Measurements from ENCODE around the gene ZNF227. TPM values are rescaled to one million over a fixed set of nuclear protein-coding genes. Genes with fewer than 3 reads are reported as not detected.
"Not testable (repeated sequence)": the region's sequence is repeated elsewhere in the genome, so short reads cannot be mapped to it uniquely, and the experiment has no call there.

ZNF227 gene
- total RNA-seq, 1 experiment from 2014 or later = 16.5 TPM

GRCh38 chr19:44196772-44197171 is 15.6 kb upstream of the ZNF227 start:
- H3K36me3 ChIP-seq (ENCODE audit: low read depth) = no peaks in the 10 kb centered on the region
- H3K27me3 ChIP-seq (ENCODE audit: insufficient read depth, low read depth) = no peaks in the 10 kb centered on the region
- H3K9me3 ChIP-seq (ENCODE audit: insufficient read depth, low read depth) = peaks cover 2% of the 10 kb centered on the region; the same call in 1 of the 2 replicates
- ChIA-PET POLR2A (ENCODE audit: unreplicated experiment) (no interaction called here), CTCF (no interaction called here)
- H3F3A ChIP-seq (ENCODE audit: insufficient read depth, low read depth) = no peaks in the 10 kb centered on the region
- no peaks in the 10 kb centered on the region for H3K79me2 ChIP-seq (ENCODE audit: low read depth)
- BruUV-seq (replicated peaks) = no TSS peak
- H3K4me2 ChIP-seq = no peak overlapping the region
- H3K27ac ChIP-seq = no peak overlapping the region
- H3K4me1 ChIP-seq (replicated peaks; ENCODE audit: insufficient read depth) = no peaks in the 10 kb centered on the region
- no peak overlapping the region for H3K4me3 ChIP-seq
- no peaks in the 10 kb centered on the region for H4K20me1 ChIP-seq (ENCODE audit: insufficient read depth)
- intact Hi-C loops (cut with micrococcal nuclease; ENCODE audit: unreplicated experiment) = no loop called here
- DNase-seq = no peak
- no peak for TF ChIP-seq EZH2 (IDR thresholded peaks at IDR 0.05; ENCODE audit: low read depth)
- H2AFZ ChIP-seq = no peak overlapping the region
- H3K9me2 ChIP-seq (ENCODE audit: insufficient read depth) = no peaks in the 10 kb centered on the region

DNA sequence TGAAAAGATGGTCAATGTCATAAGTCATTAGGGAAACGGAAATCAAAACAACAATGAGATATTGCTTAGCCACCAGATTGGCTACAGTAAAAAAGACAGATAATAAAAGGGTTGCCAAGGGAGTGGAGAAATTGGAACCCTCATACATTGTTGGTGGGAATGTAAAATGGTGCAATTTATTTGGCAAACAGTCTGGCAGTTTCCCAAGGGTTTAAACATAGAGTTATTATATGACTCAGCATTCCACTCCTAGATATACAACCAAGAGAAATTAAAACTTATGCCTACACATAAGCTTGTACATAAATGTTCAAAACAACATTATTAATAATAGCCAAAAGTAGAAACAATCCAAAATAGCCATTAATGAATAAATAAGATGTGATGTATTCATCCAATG is 9.9 kb upstream of the ZNF227 start:
- ChIA-PET POLR2A (ENCODE audit: unreplicated experiment) (no interaction called here), CTCF (no interaction called here)
- Histone ChIP-seq H3K9me3 (ENCODE audit: insufficient read depth, low read depth) (peaks cover 18% of the 10 kb centered on the region), H3K9me2 (ENCODE audit: insufficient read depth) (no peaks in the 10 kb centered on the region), H3K4me1 (replicated peaks; ENCODE audit: insufficient read depth) (no peaks in the 10 kb centered on the region), H3K36me3 (ENCODE audit: low read depth) (no peaks in the 10 kb centered on the region), H3K4me3 (no peak overlapping the region), H3F3A (ENCODE audit: insufficient read depth, low read depth) (peaks cover 12% of the 10 kb centered on the region; the same call in 1 of the 2 replicates), H4K20me1 (ENCODE audit: insufficient read depth) (no peaks in the 10 kb centered on the region), H3K27me3 (ENCODE audit: insufficient read depth, low read depth) (no peaks in the 10 kb centered on the region), H3K4me2 (no peak overlapping the region), H2AFZ (no peak overlapping the region; the same call in 1 of the 2 replicates), H3K27ac (no peak overlapping the region), H3K79me2 (ENCODE audit: low read depth) (no peaks in the 10 kb centered on the region)
- intact Hi-C loops (cut with micrococcal nuclease; ENCODE audit: unreplicated experiment) = no loop called here
- DNase-seq = no peak
- TF ChIP-seq, protein P1, sequence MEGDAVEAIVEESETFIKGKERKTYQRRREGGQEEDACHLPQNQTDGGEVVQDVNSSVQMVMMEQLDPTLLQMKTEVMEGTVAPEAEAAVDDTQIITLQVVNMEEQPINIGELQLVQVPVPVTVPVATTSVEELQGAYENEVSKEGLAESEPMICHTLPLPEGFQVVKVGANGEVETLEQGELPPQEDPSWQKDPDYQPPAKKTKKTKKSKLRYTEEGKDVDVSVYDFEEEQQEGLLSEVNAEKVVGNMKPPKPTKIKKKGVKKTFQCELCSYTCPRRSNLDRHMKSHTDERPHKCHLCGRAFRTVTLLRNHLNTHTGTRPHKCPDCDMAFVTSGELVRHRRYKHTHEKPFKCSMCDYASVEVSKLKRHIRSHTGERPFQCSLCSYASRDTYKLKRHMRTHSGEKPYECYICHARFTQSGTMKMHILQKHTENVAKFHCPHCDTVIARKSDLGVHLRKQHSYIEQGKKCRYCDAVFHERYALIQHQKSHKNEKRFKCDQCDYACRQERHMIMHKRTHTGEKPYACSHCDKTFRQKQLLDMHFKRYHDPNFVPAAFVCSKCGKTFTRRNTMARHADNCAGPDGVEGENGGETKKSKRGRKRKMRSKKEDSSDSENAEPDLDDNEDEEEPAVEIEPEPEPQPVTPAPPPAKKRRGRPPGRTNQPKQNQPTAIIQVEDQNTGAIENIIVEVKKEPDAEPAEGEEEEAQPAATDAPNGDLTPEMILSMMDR (conservative IDR thresholded peaks at IDR 0.05) = no peak
- no peak for TF ChIP-seq EZH2 (IDR thresholded peaks at IDR 0.05; ENCODE audit: low read depth)
- no TSS peak for BruUV-seq (replicated peaks)

DNA sequence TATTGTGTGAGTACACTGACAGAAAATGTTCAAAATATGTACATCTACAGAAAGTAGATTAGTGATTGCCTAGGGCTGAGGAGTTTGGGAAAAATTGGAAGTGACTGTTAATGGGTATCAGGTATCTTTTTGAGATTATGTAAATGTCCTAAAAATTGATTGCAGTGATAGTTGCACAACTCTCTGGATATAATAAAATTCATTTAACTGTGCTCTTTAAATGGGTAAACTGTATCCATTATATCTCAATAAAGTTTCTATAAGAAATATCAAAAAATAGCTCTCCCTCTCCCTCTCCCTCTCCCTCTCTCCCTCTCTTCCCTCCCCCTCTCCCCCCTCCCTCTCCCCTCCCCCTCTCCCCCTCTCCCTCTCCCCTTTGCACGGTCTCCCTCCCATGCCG is 9.4 kb upstream of the ZNF227 start:
- H3K27me3 ChIP-seq (ENCODE audit: insufficient read depth, low read depth) = no peaks in the 10 kb centered on the region
- H3K27ac ChIP-seq = no peak overlapping the region
- DNase-seq = no peak
- no peaks in the 10 kb centered on the region for H3K36me3 ChIP-seq (ENCODE audit: low read depth)
- H4K20me1 ChIP-seq (ENCODE audit: insufficient read depth) = no peaks in the 10 kb centered on the region
- H3K4me2 ChIP-seq = no peak overlapping the region
- TF ChIP-seq EZH2 (IDR thresholded peaks at IDR 0.05; ENCODE audit: low read depth) = no peak
- TF ChIP-seq, protein P1 (conservative IDR thresholded peaks at IDR 0.05) = no peak
- peaks cover under 1% of the 10 kb centered on the region; the same call in 1 of the 2 replicates for H3K4me1 ChIP-seq (replicated peaks; ENCODE audit: insufficient read depth)
- H3F3A ChIP-seq (ENCODE audit: insufficient read depth, low read depth) = peaks cover 12% of the 10 kb centered on the region; the same call in 1 of the 2 replicates
- no peaks in the 10 kb centered on the region for H3K9me2 ChIP-seq (ENCODE audit: insufficient read depth)
- H3K4me3 ChIP-seq = no peak overlapping the region
- peaks cover 18% of the 10 kb centered on the region for H3K9me3 ChIP-seq (ENCODE audit: insufficient read depth, low read depth)
- ChIA-PET POLR2A (ENCODE audit: unreplicated experiment) (no interaction called here), CTCF (no interaction called here)
- intact Hi-C loops (cut with micrococcal nuclease; ENCODE audit: unreplicated experiment) = no loop called here
- no peak overlapping the region; the same call in 1 of the 2 replicates for H2AFZ ChIP-seq
- BruUV-seq (replicated peaks) = no TSS peak
- H3K79me2 ChIP-seq (ENCODE audit: low read depth) = no peaks in the 10 kb centered on the region

GRCh38 chr19:44203877-44204276 is 8.5 kb upstream of the ZNF227 start:
- intact Hi-C loops (cut with micrococcal nuclease; ENCODE audit: unreplicated experiment) = not testable (repeated sequence)

More at GRCh38 chr19:44203877-44204276, 8.5 kb upstream of the ZNF227 start:
- H3K36me3 ChIP-seq (ENCODE audit: low read depth); H3K27ac ChIP-seq; H2AFZ ChIP-seq; H3K79me2 ChIP-seq (ENCODE audit: low read depth); H3K27me3 ChIP-seq (ENCODE audit: insufficient read depth, low read depth); POLR2A ChIA-PET (ENCODE audit: unreplicated experiment); CTCF ChIA-PET; H3K4me3 ChIP-seq; H3K4me2 ChIP-seq; DNase-seq; BruUV-seq (replicated peaks); H3K9me2 ChIP-seq (ENCODE audit: insufficient read depth); H3K4me1 ChIP-seq (replicated peaks; ENCODE audit: insufficient read depth); H4K20me1 ChIP-seq (ENCODE audit: insufficient read depth): not testable (repeated sequence)
- Histone ChIP-seq H3F3A (ENCODE audit: insufficient read depth, low read depth) (peaks cover 12% of the 10 kb centered on the region; the same call in 1 of the 2 replicates), H3K9me3 (ENCODE audit: insufficient read depth, low read depth) (peaks cover 18% of the 10 kb centered on the region)

Data from PC-9 (cell line).